Endodermal cell (in vitro differentiated cells): ENCODE measurements around the gene RNF20. TPM values are rescaled to one million over a fixed set of nuclear protein-coding genes. Genes with fewer than 3 reads are reported as not detected.

Source experiments
- DNase-seq: peaks from one replicate; pipeline ENCODE4 v3.0.0-alpha.2; 2017
- H3K27ac ChIP-seq: 2 replicates; pipeline ENCODE4 v1.5.1; 2013; ENCODE audit warnings: mild to moderate bottlenecking, low read depth, low read length, moderate library complexity
- H3K27me3 ChIP-seq: 2 replicates; pipeline ENCODE4 v1.6.1; 2013; ENCODE audit warnings: mild to moderate bottlenecking, low read length, moderate library complexity; ENCODE audit not compliant: insufficient read depth, control insufficient read depth, poor library complexity, severe bottlenecking
- H3K36me3 ChIP-seq: 2 replicates; pipeline ENCODE4 v1.7.0; 2013; ENCODE audit warnings: mild to moderate bottlenecking, low read length, moderate library complexity; ENCODE audit not compliant: control insufficient read depth, insufficient read depth
- H3K4me1 ChIP-seq: one replicate; pipeline ENCODE4 v1.7.0; 2013; ENCODE audit warnings: low read length; ENCODE audit not compliant: control insufficient read depth, insufficient read depth
- H3K4me3 ChIP-seq: 2 replicates; pipeline ENCODE4 v1.5.1; 2013; ENCODE audit warnings: mild to moderate bottlenecking, low read length, moderate library complexity
- H3K9ac ChIP-seq: 2 replicates; pipeline ENCODE4 v1.6.1; 2013; ENCODE audit warnings: mild to moderate bottlenecking, low read length, moderate library complexity; ENCODE audit not compliant: poor library complexity, severe bottlenecking; ENCODE audit errors: extremely low read depth
- H3K9me3 ChIP-seq: 2 replicates; pipeline ENCODE4 v1.6.1; 2013; ENCODE audit warnings: mild to moderate bottlenecking, low read length, moderate library complexity; ENCODE audit not compliant: control insufficient read depth
- H3K27ac Mint-ChIP-seq: 2 replicates; pipeline ENCODE4 v1.8.0; 2020; ENCODE audit warnings: mixed read lengths
- H3K27me3 Mint-ChIP-seq: 2 replicates; pipeline ENCODE4 v1.8.0; 2021; ENCODE audit warnings: mild to moderate bottlenecking, mixed read lengths; ENCODE audit not compliant: insufficient read depth
- H3K36me3 Mint-ChIP-seq: 2 replicates; pipeline ENCODE4 v1.8.0; 2020; ENCODE audit warnings: low read depth, mixed read lengths
- H3K4me1 Mint-ChIP-seq: 2 replicates; pipeline ENCODE4 v1.8.0; 2020; ENCODE audit warnings: mixed read lengths
- H3K4me3 Mint-ChIP-seq: 2 replicates; pipeline ENCODE4 v1.8.0; 2020; ENCODE audit warnings: mild to moderate bottlenecking, moderate library complexity, mixed read lengths
- H3K9me3 Mint-ChIP-seq: 2 replicates; pipeline ENCODE4 v1.8.0; 2020; ENCODE audit warnings: mild to moderate bottlenecking, mixed read lengths
- CTCF ChIP-seq: fragments of 200-600 bp; sonication (generic); conservative IDR thresholded peaks from 2 replicates; pipeline ENCODE4 v1.5.0; 2021; ENCODE audit warnings: antibody characterized with exemption, mild to moderate bottlenecking
- WGBS, 2 experiments: methylation state at CpG; one replicate each; pipeline versions ENCODE4 v1.1.5 to v1.1.7; 2013; ENCODE audit warnings: missing lambda C conversion rate in 2 of 2, mixed read lengths in 1 of 2; ENCODE audit not compliant: insufficient coverage in 1 of 2, insufficient read length in 1 of 2; 5-methylcytosine and 5-hydroxymethylcytosine counted together
- total RNA-seq, 2 donors: library from RNA; stranded (reverse); fragmentation: NEBNext Ultra II Directional in 1 of 2; extraction: Animal tissue kit (Norgen Biotek cat#: 25700) in 1 of 2; gene quantifications; 2 replicates in 1 of 2; 3 replicates in 1 of 2; pipeline ENCODE4 v1.2.1, GENCODE V29; 2021

Gene RNF20
- total RNA-seq, 2 donors from 2014 or later: 45.4 to 58.4 TPM

- Mint-ChIP-seq H3K27me3 (peaks cover 2% of the 10 kb centered on the region), H3K36me3 (no peaks in the 10 kb centered on the region), H3K27ac (no peak overlapping the region), H3K4me3 (no peak overlapping the region), H3K4me1 (peaks cover 4% of the 10 kb centered on the region), H3K9me3 (no peaks in the 10 kb centered on the region)
- 64 to 66% methylated on average over 2 of the region's 2 CpGs for WGBS, 2 experiments
- no peak for DNase-seq
- H3K36me3 ChIP-seq: no peaks in the 10 kb centered on the region
- H3K4me3 ChIP-seq: no peak overlapping the region
- no peak overlapping the region for H3K27ac ChIP-seq
- no peak overlapping the region for H3K9ac ChIP-seq
- H3K9me3 ChIP-seq: no peaks in the 10 kb centered on the region
- H3K27me3 ChIP-seq: peaks cover 6% of the 10 kb centered on the region
- H3K4me1 ChIP-seq: no peaks in the 10 kb centered on the region
- no peak for TF ChIP-seq CTCF
These were observed 70.6 kb downstream of the RNF20 start for GRCh38 chr9:101604296-101604695.

- WGBS, 2 experiments: 76 to 100% methylated on average over 2 to 3 of the region's 3 CpGs
- peaks cover 4% of the 10 kb centered on the region for H3K4me1 Mint-ChIP-seq
- Histone ChIP-seq H3K9me3 (no peaks in the 10 kb centered on the region), H3K27ac (no peak overlapping the region), H3K27me3 (no peaks in the 10 kb centered on the region), H3K9ac (no peak overlapping the region), H3K4me3 (no peak overlapping the region), H3K36me3 (no peaks in the 10 kb centered on the region), H3K4me1 (no peaks in the 10 kb centered on the region)
- no peak overlapping the region for H3K27ac Mint-ChIP-seq
- peaks cover 2% of the 10 kb centered on the region for H3K27me3 Mint-ChIP-seq
- H3K4me3 Mint-ChIP-seq: no peak overlapping the region
- no peaks in the 10 kb centered on the region for H3K36me3 Mint-ChIP-seq
- H3K9me3 Mint-ChIP-seq: no peaks in the 10 kb centered on the region
- DNase-seq: no peak
- TF ChIP-seq CTCF: no peak
These were observed 71.9 kb downstream of the RNF20 start for GRCh38 chr9:101605547-101605946.

Other genes with a start within 250 kb of the RNF20 start
- gene BAAT, start 148.8 kb upstream of the RNF20 start, total RNA-seq: not detected
- gene MRPL50, start 135.2 kb upstream of the RNF20 start, total RNA-seq: 10 to 100 TPM; 15.5 to 17.4 TPM
- 10 to 100 TPM; 16.0 to 20.5 TPM for gene ZNF189, start 135.0 kb upstream of the RNF20 start, total RNA-seq
- gene ALDOB, start 98.1 kb upstream of the RNF20 start, total RNA-seq: under 1 TPM in 1 of 2 donors, not detected in 1; 0.29 TPM
- gene PPP3R2, start 61.1 kb downstream of the RNF20 start, total RNA-seq: not detected
- gene GRIN3A, start 204.8 kb downstream of the RNF20 start, total RNA-seq: not detected